OCI-LY7 (cell line): ENCODE measurements around the gene TOLLIP.
"Not testable (repeated sequence)": the region's sequence is repeated elsewhere in the genome, so short reads cannot be mapped to it uniquely, and the experiment has no call there.

Experiments
- CTCF ChIP-seq: fragments of 200-600 bp; sonication (generic); conservative IDR thresholded peaks from 2 replicates; pipeline ENCODE4 v1.5.1; 2014; ENCODE audit warnings: mild to moderate bottlenecking, antibody characterized with exemption, low read length, moderate library complexity, mixed read lengths
- EZH2phosphoT487 ChIP-seq: fragments of 200-600 bp; sonication (generic); IDR thresholded peaks from 2 replicates; pipeline ENCODE4 v1.6.1; 2018; ENCODE audit warnings: low read depth, borderline replicate concordance, mild to moderate bottlenecking, mixed run types, antibody characterized with exemption, low read length, moderate library complexity, mixed read lengths

- TF ChIP-seq CTCF, result peak; percentile 60; the same call in 1 of the 2 replicates
- TF ChIP-seq EZH2phosphoT487, result not testable (repeated sequence)
These were observed 45.0 kb downstream of the TOLLIP start for GRCh38 chr11:1264444-1264843.
